Muscle layer of duodenum (tissue), 2 donors: Measurements from ENCODE around the gene NUDCD3.

Experiments used
- H3K27ac ChIP-seq: one replicate; pipeline ENCODE4 v1.7.0; 2013; ENCODE audit warnings: mild to moderate bottlenecking, low read length
- H3K27me3 ChIP-seq: one replicate; pipeline ENCODE4 v1.7.0; 2013; ENCODE audit warnings: low read depth, mild to moderate bottlenecking, control low read depth, low read length
- H3K36me3 ChIP-seq, 2 donors: one replicate each; pipeline ENCODE4 v1.7.0; 2013; ENCODE audit warnings: low read length in 2 of 2, control low read depth in 1 of 2, mild to moderate bottlenecking in 1 of 2; ENCODE audit not compliant: insufficient read depth in 2 of 2, control insufficient read depth in 1 of 2
- H3K4me1 ChIP-seq, 2 donors: one replicate each; pipeline ENCODE4 v1.7.0; 2013; ENCODE audit warnings: low read length in 2 of 2, mild to moderate bottlenecking in 2 of 2, control low read depth in 1 of 2, moderate library complexity in 1 of 2; ENCODE audit not compliant: insufficient read depth in 2 of 2, control insufficient read depth in 1 of 2
- H3K4me3 ChIP-seq, 2 donors: one replicate each; pipeline ENCODE4 v1.7.0; 2013; ENCODE audit warnings: low read length in 2 of 2, low read depth in 1 of 2, mild to moderate bottlenecking in 1 of 2
- H3K9me3 ChIP-seq, 2 donors: one replicate each; pipeline ENCODE4 v1.7.0; 2013; ENCODE audit warnings: low read length in 2 of 2, control low read depth in 1 of 2, mild to moderate bottlenecking in 1 of 2; ENCODE audit not compliant: control insufficient read depth in 1 of 2
- donor health status: healthy.

Gene NUDCD3

GRCh38 chr7:44490351-44491200 is at the start of gene NUDCD3:
Gene NUDCD3 (minus strand): TSS chr7:44490658. CDS start chr7:44490600, 58 bp downstream.
- H3K27ac ChIP-seq: peak within 1 kb of the TSS; percentile 93

GRCh38 chr7:44539669-44540506 is 49.4 kb upstream of the NUDCD3 start:
- H3K4me1 ChIP-seq: no peaks in the 10 kb centered on the region
- no peaks in the 10 kb centered on the region for H3K27me3 ChIP-seq
- H3K36me3 ChIP-seq: no peaks in the 10 kb centered on the region
- peak overlapping the region in 1 of 2 donors; percentile 21 for H3K4me3 ChIP-seq
- H3K27ac ChIP-seq: no peak overlapping the region
- no peaks in the 10 kb centered on the region for H3K9me3 ChIP-seq

More at GRCh38 chr7:44490351-44491200, at the start of gene NUDCD3:
- H3K36me3 ChIP-seq: peaks cover 0 to 8% of the 10 kb centered on the region in 2 donors
- H3K4me3 ChIP-seq: peak within 1 kb of the TSS; percentile 92 to 96
- H3K9me3 ChIP-seq: no peaks in the 10 kb centered on the region
- H3K27me3 ChIP-seq: no peaks in the 10 kb centered on the region
- H3K4me1 ChIP-seq: peaks cover 7 to 37% of the 10 kb centered on the region in 2 donors

- Histone ChIP-seq H3K4me3 (no peak overlapping the region), H3K9me3 (no peaks in the 10 kb centered on the region), H3K36me3 (no peaks in the 10 kb centered on the region), H3K4me1 (no peaks in the 10 kb centered on the region), H3K27me3 (no peaks in the 10 kb centered on the region), H3K27ac (no peak overlapping the region)
Measured at GRCh38 chr7:44538798-44539668, 48.6 kb upstream of the NUDCD3 start.

GRCh38 chr7:44538093-44538797 is 47.8 kb upstream of the NUDCD3 start:
- no peaks in the 10 kb centered on the region for H3K4me1 ChIP-seq
- no peak overlapping the region for H3K4me3 ChIP-seq

GRCh38 chr7:44537442-44537841 is 47.0 kb upstream of the NUDCD3 start:
- H3K27me3 ChIP-seq: no peaks in the 10 kb centered on the region
- no peaks in the 10 kb centered on the region for H3K4me1 ChIP-seq
- no peaks in the 10 kb centered on the region for H3K36me3 ChIP-seq
- H3K9me3 ChIP-seq: no peaks in the 10 kb centered on the region
- H3K27ac ChIP-seq: no peak overlapping the region
- H3K4me3 ChIP-seq: no peak overlapping the region

More at GRCh38 chr7:44538093-44538797, 47.8 kb upstream of the NUDCD3 start:
- H3K36me3 ChIP-seq: no peaks in the 10 kb centered on the region
- H3K27me3 ChIP-seq: no peaks in the 10 kb centered on the region
- H3K9me3 ChIP-seq: no peaks in the 10 kb centered on the region
- H3K27ac ChIP-seq: no peak overlapping the region

- H3K27me3 ChIP-seq: no peaks in the 10 kb centered on the region
- no peaks in the 10 kb centered on the region for H3K9me3 ChIP-seq
- no peak overlapping the region for H3K4me3 ChIP-seq
- H3K36me3 ChIP-seq: no peaks in the 10 kb centered on the region
- H3K4me1 ChIP-seq: no peaks in the 10 kb centered on the region
- no peak overlapping the region for H3K27ac ChIP-seq
Measured at GRCh38 chr7:44536090-44536489, 45.6 kb upstream of the NUDCD3 start.

GRCh38 chr7:44535348-44536064 is 45.0 kb upstream of the NUDCD3 start:
- Histone ChIP-seq H3K4me1 (no peaks in the 10 kb centered on the region), H3K4me3 (no peak overlapping the region), H3K27me3 (no peaks in the 10 kb centered on the region), H3K27ac (no peak overlapping the region), H3K36me3 (no peaks in the 10 kb centered on the region), H3K9me3 (no peaks in the 10 kb centered on the region)

GRCh38 chr7:44534501-44534900 is 44.0 kb upstream of the NUDCD3 start:
- H3K4me3 ChIP-seq: no peak overlapping the region
- H3K36me3 ChIP-seq: no peaks in the 10 kb centered on the region
- no peaks in the 10 kb centered on the region for H3K27me3 ChIP-seq
- no peaks in the 10 kb centered on the region for H3K9me3 ChIP-seq
- H3K4me1 ChIP-seq: no peaks in the 10 kb centered on the region
- H3K27ac ChIP-seq: no peak overlapping the region

GRCh38 chr7:44534087-44534486 is 43.6 kb upstream of the NUDCD3 start:
- H3K27me3 ChIP-seq: no peaks in the 10 kb centered on the region
- H3K4me1 ChIP-seq: no peaks in the 10 kb centered on the region
- no peak overlapping the region for H3K27ac ChIP-seq
- H3K4me3 ChIP-seq: no peak overlapping the region
- no peaks in the 10 kb centered on the region for H3K36me3 ChIP-seq
- no peaks in the 10 kb centered on the region for H3K9me3 ChIP-seq
